Fibroblast of gingiva (primary cell): ENCODE results near the gene EEF1AKMT3.

Experiments used
- DNase-seq: peaks from one replicate; pipeline ENCODE4 v3.0.0-alpha.2; 2011; ENCODE audit warnings: low read depth

The EEF1AKMT3 gene

DNA sequence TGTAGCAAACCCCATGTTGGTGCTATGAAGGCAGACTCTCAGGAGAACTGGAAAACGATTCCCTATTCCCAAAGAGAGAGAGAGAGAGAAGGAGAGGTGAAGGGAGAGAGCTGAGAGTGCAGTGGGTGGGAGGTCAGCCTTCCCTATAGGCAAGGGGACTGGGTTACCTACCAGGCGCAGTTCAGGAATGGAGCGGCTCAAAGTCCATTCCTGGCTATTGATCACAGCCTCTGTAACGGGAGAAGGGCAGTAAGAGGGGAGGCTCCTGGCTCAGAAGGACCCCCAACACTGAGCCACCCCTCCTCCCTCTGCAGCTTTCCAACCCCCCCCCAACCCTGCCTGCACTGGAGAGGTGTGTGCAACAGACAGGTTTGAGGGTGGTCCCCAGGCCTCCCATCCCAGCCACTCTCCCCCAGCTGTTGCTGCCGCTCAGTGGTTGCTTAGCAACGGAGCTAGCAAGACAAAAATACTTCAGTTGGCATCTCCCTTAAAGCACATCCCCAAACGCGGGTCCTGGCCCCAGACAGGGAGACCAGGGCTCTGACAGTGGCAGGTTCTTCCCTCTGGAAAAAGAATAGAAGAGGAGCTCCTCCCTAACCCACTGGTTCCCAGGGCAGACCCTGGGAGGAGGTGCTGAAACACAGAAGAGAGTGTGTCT, 37.1 kb upstream of the EEF1AKMT3 start:
- no peak for DNase-seq

DNA sequence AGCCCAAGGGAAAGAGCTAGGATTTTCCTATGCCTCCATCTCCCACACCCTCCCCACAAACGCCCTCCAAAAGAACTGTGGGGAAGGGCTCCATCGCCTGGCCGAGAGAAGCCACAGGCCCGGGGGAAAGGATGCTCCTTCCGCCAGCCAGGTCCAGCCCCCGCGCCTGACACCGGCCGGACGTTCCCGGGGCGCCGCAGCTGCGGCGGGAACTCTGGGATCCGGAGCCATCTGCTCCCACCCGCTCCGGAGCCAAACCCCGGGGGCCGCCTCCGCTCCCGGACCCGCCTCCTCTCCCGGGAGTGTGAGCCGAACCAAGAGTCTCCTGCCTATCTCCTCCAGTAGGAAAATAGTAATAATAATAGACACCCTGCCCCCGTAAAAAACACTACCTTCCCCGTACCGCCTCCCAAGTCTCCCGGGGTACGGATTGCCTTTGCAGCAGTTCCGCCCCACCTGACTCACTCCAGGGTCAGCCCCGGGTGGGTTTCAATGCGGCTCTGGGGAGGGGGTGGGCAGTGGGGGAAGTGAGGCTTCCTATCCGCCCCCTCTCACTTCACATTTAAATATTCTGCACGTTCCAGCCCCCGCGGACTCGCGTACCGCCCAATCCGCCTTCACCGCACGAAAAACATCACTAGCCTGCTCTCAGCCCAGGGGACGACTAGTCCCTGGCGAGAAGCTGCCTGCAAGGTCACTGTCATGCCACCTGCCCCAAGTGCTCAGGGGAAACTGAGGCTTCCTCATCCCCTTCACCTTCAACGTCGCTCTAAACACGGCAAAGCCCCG, 36.3 kb upstream of the EEF1AKMT3 start:
- DNase-seq, result no peak

DNA sequence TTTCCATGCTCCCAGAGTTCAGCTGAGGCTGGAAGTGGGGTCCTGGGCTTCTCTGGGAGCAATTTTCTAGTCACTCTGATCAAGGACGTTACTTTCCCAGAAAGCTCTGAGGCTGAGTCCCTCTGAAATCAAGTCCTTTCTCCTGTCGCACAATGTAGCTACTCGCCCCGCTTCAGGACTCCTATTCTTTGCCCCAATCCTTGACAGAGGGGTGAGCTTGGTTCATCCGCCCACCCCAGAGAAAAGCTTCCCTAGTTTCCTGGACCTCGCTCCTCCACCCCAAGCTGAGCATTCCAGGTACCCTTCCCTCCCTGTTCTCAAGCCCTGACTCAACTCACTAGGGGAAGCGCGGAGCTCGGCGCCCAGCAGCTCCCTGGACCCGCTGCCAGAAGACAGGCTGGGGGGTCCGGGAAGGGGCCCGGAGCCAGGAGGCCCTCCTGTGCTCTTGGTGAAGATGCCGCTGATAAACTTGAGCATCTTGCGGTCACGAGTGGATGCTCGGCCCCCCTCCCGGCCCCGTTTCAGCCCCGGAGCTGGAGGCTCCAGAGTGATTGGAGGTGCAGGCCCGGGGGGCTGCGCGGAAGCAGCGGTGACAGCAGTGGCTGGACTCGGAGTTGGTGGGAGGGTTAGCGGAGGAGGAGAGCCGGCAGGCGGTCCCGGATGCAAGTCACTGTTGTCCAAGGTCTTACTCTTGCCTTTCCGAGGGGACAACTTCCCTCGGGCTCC, 35.5 kb upstream of the EEF1AKMT3 start:
- DNase-seq, result no peak

DNA sequence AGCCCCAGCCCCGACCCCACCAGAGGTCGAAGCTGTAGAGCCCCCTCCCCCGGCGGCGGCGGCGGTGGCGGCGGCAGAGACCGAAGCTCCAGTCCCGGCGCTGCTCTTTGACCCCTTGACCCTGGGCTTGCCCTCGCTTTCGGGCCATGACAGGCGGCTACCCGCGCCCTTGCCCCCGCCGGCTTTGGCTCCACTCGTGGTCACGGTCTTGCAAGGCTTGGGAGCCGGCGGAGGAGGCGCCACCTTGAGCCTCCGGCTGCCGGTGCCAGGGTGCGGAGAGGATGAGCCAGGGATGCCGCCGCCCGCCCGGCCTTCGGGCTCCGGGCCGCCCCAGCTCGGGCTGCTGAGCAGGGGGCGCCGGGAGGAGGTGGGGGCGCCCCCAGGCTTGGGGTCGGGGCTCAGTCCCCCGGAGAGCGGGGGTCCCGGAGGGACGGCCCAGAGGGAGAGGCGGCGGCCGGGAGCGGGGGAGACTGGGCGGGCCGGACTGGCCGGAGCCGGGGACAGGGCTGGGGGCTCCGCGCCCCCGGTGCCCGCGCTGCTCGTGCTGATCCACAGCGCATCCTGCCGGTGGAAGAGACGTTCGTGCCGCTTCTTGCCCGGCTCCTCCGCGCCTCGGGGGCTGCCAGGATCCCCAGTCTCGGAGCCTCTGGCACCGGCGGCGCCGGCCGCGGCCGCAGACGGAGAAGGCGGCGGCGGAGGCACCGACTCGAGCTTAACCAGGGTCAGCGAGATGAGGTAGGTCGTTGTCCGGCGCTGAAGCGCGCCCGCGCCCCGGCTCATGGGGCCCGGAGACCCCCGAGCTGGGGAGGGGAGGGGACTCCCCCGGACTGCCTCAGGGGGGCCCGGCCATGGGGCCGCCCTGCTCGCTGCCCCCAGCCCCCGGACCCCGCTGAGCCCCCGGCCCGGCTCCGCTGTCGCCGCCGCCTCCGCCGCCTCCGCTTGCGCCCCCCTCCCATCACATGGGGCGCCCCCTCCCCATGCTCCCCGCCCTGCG, 34.6 kb upstream of the EEF1AKMT3 start:
- no peak for DNase-seq

DNA sequence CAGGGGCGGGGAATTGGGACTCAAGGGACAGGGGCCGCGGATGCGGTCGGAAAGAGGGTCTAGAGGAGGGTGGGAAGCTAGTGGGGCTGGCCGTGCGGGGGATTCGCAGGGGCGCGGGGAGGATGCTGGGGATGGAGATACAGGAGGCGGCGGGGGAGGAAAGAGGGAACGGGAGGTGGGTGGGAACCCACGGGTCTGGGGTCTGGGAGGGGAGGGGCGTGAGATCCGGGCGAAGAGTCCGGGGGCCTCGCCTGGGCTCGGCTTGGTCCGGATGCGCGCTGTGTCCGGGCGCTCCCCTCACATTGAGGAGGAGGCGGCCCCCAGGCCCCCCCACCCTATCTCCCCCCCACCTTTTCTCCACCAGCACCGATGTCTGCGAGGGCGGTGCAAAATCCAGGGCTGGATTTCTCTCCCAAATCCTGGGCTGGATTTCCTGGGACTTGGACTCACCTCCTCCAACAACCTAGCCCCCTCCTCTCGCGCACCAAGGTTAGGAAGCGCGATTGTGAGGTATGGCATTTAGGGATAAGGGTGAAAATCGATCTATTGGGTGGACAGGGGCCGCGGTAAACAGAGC, 33.7 kb upstream of the EEF1AKMT3 start, which contains the start of gene AGAP2:
AGAP2 (minus strand) TSS at position 82 of the 577 bp plus-strand sequence. CDS start 496 bp downstream, outside the sequence.
- no peak for DNase-seq

DNA sequence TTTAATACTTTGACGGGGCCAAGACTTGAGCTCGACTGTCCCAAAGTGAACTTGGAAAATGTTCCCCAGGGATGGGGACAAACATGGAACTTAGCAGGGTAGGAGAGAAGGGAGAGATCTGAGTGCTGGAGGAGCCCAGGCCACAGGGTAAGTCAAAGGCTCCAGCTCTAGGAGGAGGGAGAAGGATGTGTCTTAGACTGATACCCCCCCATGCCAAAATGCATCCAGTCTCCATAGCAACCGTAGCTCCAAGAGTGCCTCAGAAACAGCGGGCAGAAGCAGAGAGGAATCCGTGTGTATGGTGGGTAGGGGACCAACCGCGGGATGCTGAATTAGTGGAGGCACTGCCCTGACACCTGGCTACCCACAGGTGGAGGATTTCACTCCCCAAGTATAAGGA, 33.0 kb upstream of the EEF1AKMT3 start:
- DNase-seq, result no peak

DNA sequence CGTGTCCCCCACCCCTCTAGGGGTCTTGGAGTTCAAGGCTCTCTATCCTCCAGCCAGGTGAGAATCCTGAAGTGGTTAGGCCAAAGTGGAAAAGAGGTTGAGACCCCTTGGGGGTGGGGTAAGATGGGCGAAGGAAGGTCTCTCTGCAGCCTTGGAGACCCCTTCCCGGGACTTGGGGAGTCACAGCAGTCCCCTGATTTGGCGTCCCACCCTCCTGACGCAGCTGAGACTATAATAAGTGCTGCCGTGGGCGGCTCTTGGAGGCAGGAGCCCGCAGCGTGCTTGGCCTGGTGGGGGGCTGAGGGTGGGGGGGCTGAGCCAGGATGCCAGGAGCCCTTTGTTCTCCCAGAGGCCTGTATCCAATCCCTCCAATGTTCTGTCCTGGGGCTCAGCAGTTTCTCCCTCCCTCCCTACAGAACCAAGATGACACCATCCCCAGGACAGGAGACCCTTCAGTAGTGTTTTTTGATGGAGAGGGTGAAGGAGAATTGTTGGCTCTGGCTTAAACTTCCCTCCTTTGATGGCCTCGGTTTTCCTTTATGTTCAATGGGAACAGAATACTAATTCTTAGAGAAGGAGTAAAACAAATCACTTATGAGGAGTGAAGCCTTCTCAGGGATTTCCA, 32.4 kb upstream of the EEF1AKMT3 start:
- no peak for DNase-seq

DNA sequence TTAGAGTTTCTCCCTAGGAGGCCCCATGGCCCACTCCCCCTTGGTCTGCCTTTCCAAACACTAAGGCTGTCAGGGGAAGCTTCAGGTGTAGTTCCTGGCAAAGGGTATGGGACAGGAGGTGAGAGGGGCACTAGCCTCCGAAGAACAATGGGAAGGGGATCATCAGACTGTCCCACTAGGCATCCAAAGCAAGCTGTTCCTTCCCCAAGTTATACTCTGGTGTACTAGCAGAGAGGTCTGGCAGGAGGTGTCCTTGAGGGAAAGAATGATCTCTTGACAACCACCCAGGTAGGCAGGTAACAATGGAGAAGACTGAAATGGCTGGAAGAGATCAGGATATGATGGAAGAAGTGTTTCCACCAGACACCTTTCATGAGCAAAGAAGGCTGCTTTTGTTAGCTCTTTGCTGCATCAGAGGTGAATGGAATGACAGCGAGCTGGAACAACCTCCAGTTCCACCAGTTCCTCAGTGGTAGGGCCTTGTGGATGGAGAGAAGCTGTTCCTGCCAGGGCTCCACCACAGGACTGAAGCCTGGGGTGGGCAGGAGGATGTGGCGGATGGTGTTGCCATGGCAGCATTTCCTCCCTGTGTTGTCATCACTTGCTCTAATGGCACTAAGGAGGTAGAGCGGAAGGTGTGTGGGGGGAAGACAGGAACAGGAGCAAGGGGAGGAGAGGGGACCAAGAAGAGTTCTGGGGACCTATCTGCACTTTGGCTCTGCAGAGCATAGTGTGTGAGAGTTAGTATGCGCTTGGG, 31.6 kb upstream of the EEF1AKMT3 start:
- no peak for DNase-seq

DNA sequence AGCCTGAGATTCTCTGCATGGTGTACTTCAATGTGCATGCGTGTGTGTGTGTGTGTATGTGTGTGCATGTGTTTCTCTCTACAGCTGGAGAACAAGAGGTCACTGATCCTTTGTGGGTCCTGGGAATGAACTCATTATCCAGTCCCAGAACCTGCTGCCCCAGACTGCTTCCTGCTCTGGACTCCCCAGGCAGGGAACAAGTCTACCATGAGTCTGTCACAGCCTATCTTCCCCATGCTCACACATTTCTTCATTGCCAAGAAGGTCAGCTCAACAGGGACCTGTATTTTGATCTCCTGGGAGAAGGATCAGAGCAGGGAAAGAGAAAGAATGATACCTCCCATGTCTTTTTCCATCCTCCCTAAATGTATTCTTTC, 31.0 kb upstream of the EEF1AKMT3 start:
- DNase-seq, result no peak

DNA sequence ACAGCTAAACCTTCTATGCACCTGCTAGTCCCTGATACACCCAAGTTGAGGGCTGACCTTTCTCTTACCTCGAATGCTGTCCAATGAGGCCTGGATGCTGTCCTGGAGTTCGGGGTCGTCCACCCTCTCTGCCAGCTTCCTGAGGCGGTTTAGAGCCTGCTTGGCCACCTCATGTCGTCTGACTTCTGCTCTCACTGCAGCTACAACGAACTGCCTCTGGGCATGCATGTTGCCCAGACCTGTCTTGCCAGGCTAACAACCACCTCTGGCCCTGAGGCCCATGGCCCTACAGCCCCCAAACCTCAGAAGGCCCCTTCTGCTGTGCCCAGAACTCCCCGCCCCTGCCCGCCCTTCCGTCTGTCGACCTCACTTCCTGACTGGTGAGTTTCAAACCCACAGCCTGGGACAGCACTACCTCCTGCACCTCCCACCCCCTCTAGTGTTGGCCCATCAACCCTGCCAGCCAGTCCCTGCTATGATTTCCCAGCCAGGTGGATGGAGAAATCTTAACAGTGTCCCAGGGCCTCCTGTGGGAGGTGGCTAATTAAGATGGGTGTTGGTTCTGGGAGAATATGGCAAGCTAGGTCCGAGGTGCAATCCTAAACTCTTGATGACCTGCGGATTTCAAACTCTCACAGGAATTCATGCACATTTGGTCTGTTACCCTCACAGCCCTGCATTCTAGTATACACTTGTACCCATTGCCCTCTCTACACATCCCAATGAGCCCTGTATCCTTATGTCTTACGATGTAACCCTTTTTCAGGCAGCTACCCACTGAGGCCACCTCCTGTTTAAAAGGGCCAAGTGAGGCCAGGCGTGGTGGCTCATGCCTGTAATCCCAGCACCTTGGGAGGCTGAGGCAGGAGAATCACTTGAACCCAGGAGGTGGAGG, 30.3 kb upstream of the EEF1AKMT3 start:
- no peak for DNase-seq

DNA sequence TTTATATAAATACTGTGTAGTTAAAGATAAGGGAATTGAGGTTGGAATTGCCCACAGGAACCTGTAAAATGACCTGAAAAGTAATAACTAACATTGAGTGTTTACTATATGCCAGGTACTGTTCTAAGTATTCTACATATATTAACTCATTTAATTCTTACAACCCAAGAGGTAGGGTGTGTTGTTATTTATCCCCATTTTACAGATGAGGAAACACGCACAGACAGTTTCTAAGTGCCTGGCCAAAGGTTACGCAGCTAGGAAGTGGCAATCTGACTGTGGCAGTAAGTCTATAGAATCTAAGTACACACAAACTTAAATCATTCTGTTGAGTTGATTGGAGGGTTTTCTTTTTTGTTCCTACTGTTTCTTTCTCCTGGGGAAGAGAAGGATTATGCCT, 28.6 kb upstream of the EEF1AKMT3 start:
- DNase-seq, result no peak

DNA sequence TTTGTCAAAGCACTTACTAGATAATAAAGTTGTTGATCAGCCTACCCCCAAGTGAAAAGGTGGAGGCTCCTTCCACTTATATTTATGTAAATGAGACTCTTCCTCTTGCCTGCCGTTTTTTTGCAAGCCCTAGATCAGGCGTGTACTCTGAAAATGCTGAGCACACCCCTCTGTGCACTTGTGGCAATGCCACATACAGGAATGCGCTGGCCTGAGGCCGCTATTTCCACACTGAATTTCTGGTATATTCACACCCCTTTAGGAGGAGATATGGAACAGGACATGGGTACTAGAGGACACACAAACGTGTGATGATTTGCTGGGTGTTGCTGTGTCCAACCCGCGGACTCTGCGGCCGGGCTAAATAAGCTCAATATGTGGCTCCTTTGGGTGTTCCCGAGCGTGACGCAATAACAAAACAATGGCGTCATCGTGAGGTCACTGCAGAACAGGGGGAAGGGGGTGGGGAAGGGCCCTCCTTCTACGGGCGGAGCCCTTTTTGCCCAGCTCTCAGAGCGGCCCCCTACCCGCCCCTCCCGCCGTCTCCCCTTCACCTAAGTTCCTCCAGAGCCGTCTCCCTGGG, 28.1 kb upstream of the EEF1AKMT3 start:
- DNase-seq, result peak; percentile 93

DNA sequence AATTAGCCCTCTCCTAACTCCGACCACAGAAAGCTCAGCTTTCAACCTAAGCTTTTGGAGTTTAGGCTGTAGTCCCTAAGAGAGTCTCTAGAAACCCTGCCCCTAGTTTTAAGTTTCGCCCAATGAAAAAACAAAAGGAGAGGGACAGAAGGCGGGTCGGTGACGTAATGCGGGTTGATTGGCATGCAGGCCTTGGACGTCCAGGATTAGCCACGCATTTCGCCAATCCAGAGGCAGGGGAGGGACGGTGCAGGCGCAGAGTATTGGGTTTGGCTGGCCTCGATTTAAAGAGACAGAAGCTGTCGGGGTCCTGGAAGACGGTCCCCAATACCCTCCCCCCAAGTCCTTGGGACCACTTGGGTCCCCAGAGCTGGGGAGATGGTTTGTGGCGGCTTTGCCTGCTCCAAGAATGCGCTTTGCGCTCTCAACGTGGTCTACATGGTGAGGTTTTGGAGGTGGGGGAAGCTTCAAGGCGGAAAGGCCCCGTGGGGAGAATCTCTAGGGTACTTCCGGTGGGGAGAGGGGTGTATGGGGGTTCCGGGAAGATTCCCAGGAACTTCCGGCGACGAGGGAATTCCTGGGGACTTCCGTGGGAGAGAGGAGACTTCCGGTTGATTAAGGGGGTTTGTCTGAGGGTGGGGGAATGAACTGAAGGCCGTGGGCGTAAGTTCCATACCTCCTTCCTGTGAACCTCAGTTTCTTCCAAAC, 27.5 kb upstream of the EEF1AKMT3 start, which contains the start of gene TSPAN31:
TSPAN31 (plus strand) TSS at position 263 of the 708 bp plus-strand sequence; CDS start at position 379, 116 bp downstream.
- DNase-seq, result peak; percentile 99

DNA sequence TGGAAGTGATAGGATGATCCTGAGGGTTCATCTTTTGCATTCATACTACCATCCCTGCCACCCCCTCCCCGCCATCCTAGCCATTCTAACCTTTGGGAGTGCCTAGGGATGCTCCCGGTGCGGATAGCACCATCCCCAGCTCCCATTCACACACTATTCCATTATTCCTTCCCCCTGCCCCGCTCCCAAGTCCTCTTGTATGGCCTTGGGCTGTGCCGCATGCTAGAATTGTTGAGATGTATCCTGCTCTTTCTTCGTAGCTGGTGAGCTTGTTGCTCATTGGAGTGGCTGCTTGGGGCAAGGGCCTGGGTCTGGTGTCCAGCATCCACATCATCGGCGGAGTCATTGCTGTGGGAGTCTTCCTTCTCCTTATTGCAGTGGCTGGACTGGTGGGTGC, 26.9 kb upstream of the EEF1AKMT3 start:
- no peak for DNase-seq

DNA sequence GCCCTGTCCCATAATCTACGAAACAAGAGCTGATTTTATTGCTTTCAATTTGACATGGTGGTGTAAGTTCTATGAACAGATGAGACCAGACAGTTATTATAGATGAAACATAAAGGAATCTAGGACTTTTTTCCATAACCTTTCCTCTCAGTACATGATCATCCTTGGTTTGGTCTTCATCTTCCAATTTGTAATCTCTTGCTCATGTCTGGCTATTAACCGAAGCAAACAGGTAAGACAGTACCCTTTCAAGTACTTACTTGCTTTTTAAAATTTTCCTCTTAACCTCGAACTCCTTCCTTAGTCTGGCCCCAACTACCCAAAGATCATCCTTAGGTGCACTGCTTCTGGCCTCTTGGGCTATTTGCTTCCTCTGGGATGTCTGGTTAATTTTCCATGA, 26.4 kb upstream of the EEF1AKMT3 start:
- no peak for DNase-seq

DNA sequence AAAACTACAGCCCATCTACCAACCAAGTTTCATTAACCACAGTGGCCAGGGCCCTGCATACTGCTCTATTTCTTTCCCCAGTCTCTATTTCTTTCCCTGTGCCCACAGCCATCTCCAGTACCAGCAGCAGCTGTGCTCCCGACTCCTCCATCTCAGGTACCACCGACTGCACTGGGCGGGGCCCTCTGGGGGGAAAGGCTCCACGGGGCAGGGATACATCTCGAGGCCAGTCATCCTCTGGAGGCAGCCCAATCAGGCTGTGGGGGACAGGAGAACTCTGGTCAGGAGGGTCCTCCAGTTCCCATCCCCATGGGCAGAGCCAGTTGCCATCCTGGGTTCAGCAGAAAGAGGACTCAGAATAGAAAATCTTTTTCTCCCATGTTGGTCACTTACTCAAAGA, 23.4 kb upstream of the EEF1AKMT3 start:
- DNase-seq, result no peak

DNA sequence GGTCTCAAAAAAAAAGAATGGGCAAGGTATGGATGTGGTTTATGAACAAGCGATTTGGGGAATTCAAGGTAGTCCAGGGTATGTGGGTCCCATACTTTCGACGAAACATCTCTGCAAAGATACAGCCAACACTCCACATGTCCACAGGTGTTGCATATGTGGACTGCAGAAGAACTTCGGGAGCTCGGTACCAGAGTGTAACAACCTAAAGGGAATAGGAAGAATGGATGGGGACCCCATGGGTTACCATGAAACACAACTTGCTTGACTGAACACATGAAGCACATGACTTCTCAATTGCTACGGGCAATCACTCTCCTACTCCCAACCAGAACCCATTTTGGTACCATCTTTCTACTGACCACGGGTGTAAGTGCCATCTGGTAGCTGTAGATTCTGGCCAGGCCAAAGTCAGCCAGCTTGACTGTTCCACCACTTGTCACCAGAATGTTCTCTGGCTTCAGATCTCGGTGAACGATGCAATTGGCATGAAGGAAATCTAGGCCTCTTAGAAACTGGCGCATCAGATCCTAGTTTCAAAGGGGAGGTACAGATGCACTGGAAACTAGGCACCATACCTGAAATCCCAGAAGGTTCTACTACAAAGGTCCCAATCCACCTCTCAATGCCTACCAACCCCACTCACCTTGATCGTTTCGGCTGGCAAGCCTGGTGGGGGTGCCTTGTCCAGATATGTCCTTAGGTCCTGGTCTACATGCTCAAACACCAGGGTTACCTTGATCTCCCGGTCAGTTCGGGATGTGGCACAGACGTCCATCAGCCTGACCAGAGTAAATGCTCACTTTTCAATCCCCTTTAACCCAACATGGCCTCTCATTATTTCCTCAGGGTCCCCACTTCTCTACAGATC, 21.6 kb upstream of the EEF1AKMT3 start:
- no peak for DNase-seq
